GM13977 (cell line): ENCODE data around the gene PAFAH2.
"Not testable (repeated sequence)": the region's sequence is repeated elsewhere in the genome, so short reads cannot be mapped to it uniquely, and the experiment has no call there.

ENCODE experiments used
- DNase-seq: peaks from one replicate; pipeline ENCODE4 v3.0.0; 2012; ENCODE audit warnings: low spot score
- CTCF ChIP-seq: IDR thresholded peaks from 2 replicates; pipeline ENCODE4 v1.5.1; 2012; ENCODE audit warnings: mild to moderate bottlenecking, control low read depth; ENCODE audit not compliant: insufficient read depth; ENCODE audit errors: extremely low read depth, missing control alignments
- in situ Hi-C: fragments of 300-500 bp; cut with MboI; formaldehyde crosslinking; loops from one replicate; pipeline ENCODE4 v1.12.0; 2022; ENCODE audit warnings: low sequenced_read_pairs, low pct_unique_long_range_greater_than_20kb, mixed read lengths, inconsistent platforms; ENCODE audit not compliant: unreplicated experiment

Gene PAFAH2

GRCh38 chr1:25987951-25988350 is 9.9 kb downstream of the PAFAH2 start:
- no peak for TF ChIP-seq CTCF
- in situ Hi-C loops, result no loop called here
- DNase-seq, result no peak

DNA sequence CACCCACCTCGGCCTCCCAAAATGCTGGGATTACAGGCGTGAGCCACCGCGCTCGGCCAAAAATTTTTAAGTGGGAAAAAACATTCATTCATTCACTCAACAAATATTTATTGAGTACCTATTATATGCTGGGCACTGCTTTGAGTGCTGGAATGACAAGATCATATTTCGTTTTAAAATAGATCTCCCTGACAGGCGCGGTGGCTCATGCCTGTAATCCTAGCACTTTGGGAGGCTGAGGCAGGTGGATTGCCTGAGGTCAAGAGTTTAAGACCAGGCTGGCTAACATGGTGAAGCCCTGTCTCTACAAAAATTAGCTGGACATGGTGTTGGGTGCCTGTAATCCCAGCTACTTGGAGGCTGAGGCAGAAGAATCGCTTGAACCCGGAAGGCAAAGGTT is 11.1 kb downstream of the PAFAH2 start:
- in situ Hi-C loops, DNase-seq: not testable (repeated sequence)

DNA sequence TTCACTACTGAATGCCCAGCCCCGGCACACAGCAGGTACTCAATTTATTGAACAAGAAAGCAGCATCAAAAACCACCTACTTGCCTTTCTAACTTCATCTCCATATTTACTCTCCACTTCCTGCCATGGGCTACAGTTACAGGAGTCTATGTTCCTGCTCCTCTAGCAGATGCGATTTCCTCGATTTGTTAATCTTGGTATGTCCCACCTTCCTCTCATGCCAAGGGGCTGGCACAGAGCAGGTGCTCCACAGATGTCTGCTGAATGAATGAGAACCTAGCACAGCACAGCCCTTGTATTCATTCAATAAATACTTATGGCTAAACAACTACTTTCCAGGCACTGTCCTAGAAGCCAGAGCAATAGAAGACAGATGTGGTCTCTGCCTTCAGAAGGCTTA is 12.2 kb downstream of the PAFAH2 start:
- in situ Hi-C loops, result no loop called here
- no peak for DNase-seq
- no peak for TF ChIP-seq CTCF

DNA sequence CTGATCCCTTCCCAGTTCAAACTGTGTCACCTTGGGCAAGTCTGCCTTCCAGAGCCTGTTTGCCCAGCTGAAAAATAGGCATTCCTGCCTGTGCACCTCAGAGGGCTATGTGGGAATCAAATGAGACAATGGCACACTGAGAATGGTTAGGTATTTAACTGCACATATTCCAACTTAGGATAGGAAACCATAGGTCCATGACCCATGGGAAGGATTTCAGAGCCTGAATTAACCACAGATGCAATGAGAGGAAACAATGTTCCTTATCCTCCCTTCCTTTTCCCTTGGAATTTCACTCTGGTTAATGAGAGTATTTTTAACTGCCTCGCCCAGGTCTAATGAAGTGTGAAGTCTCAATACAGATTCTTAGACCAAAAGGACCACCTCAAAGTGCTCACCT is 12.7 kb downstream of the PAFAH2 start:
- no peak for TF ChIP-seq CTCF
- in situ Hi-C loops, result no loop called here
- no peak for DNase-seq

GRCh38 chr1:25979210-25979609 is 18.7 kb downstream of the PAFAH2 start:
- no peak for TF ChIP-seq CTCF
- no peak for DNase-seq
- in situ Hi-C loops, result no loop called here

DNA sequence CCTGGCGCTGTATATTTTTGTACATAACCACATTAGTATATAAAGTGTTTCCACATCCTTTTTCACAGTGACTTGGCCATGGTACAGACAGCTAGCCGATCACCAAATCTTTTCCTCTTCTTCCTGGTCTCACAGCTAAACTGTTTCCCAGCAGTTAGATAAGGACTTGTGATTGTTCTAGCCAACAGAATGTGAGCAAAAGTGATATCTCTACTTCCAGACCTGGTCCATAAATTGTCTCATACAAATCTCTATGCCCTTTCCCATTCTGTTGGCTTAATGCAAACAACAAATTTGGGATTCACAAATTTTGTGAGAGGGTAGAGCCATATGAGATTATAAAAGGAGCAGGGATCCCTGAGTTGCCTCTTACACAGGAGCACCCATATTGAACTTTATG is 19.5 kb downstream of the PAFAH2 start:
- DNase-seq, result no peak
- no peak for TF ChIP-seq CTCF
- in situ Hi-C loops, result no loop called here

- DNase-seq, result no peak
- TF ChIP-seq CTCF, result no peak
- in situ Hi-C loops, result no loop called here
Observed at GRCh38 chr1:25977801-25978200, 20.1 kb downstream of the PAFAH2 start.
